CD1c-positive myeloid dendritic cell (primary cell): ENCODE results near the gene LY6G6D.

Experiments used
- DNase-seq: peaks from one replicate; pipeline ENCODE4 v3.0.0-alpha.2; 2016; ENCODE audit errors: extremely low spot score

The LY6G6D gene

GRCh38 chr6:31764198-31764597 is 49.0 kb downstream of the LY6G6D start:
- DNase-seq = no peak

GRCh38 chr6:31765559-31765909 is 50.4 kb downstream of the LY6G6D start:
- DNase-seq = no peak

- DNase-seq = no peak
Measured at GRCh38 chr6:31765910-31766794, 51.0 kb downstream of the LY6G6D start.

GRCh38 chr6:31767096-31767645 is 52.0 kb downstream of the LY6G6D start:
- peak; percentile 25 for DNase-seq
